Vagina (tissue), 2 donors: ENCODE measurements around the gene TBX10. TPM values are rescaled to one million over a fixed set of nuclear protein-coding genes. Genes with fewer than 3 reads are reported as not detected.
"Not testable (repeated sequence)": the region's sequence is repeated elsewhere in the genome, so short reads cannot be mapped to it uniquely, and the experiment has no call there.

ENCODE experiments used
- DNase-seq, 2 donors: peaks; one replicate each; pipeline ENCODE4 v3.0.0-alpha.2; 2017; ENCODE audit errors: extremely low spot score in 2 of 2
- H3K27ac ChIP-seq: fragments of 200-600 bp; sonication (generic); one replicate; pipeline ENCODE4 v1.5.1; 2019
- H3K27me3 ChIP-seq: fragments of 200-600 bp; sonication (generic); one replicate; pipeline ENCODE4 v1.5.1; 2019
- H3K36me3 ChIP-seq, 2 donors: fragments of 200-600 bp; sonication (generic); one replicate each; pipeline ENCODE4 v1.5.1; 2017 to 2019
- H3K4me1 ChIP-seq: fragments of 200-600 bp; sonication (generic); one replicate; pipeline ENCODE4 v1.5.1; 2019
- H3K4me3 ChIP-seq, 2 donors: fragments of 200-600 bp; sonication (generic); 1 replicate in 1 of 2; 2 replicates in 1 of 2; pipeline ENCODE4 v1.5.1; 2016 to 2019
- H3K9me3 ChIP-seq: fragments of 200-600 bp; sonication (generic); one replicate; pipeline ENCODE4 v1.5.1; 2019
- CTCF ChIP-seq, 3 experiments: fragments of 450-650 bp in 2 of 3; fragments of 200-600 bp in 1 of 3; sonication (generic) in 1 of 3; IDR thresholded peaks; one replicate each; pipeline ENCODE4 v1.5.1; 2017 to 2019; ENCODE audit warnings: antibody characterized with exemption in 3 of 3, mild to moderate bottlenecking in 2 of 3, moderate library complexity in 2 of 3
- POLR2A ChIP-seq, 2 donors: fragments of 450-650 bp; IDR thresholded peaks; one replicate each; pipeline ENCODE4 v1.6.1; 2017; ENCODE audit warnings: antibody characterized with exemption in 2 of 2, mild to moderate bottlenecking in 2 of 2, moderate library complexity in 2 of 2
- POLR2AphosphoS5 ChIP-seq, 2 donors: sonication (generic); formaldehyde crosslinking; IDR thresholded peaks; one replicate each; pipeline ENCODE4 v1.9.0; 2017; ENCODE audit warnings: antibody characterized with exemption in 2 of 2, mild to moderate bottlenecking in 2 of 2, low read depth in 1 of 2; ENCODE audit not compliant: insufficient read depth in 1 of 2
- intact Hi-C: fragments of 100-400 bp; cut with DNase I; formaldehyde crosslinking; loops from one replicate; pipeline ENCODE4 v1.15.1; 2023
- total RNA-seq: library from RNA; depleted of rRNA; stranded (reverse); fragments of >200 nt; gene quantifications from one replicate; pipeline ENCODE4 v1.2.3, GENCODE V29; 2016

Gene TBX10
- total RNA-seq, 1 donor from 2014 or later: not detected

GRCh38 chr11:67664213-67664585 lies 24.6 kb upstream of the TBX10 start:
- H3K36me3 ChIP-seq: no peaks in the 10 kb centered on the region
- intact Hi-C loops: no loop called here
- no peak overlapping the region for H3K4me3 ChIP-seq
- no peaks in the 10 kb centered on the region for H3K27me3 ChIP-seq
- TF ChIP-seq CTCF (IDR thresholded peaks at IDR 0.05): no peak
- TF ChIP-seq POLR2AphosphoS5 (IDR thresholded peaks at IDR 0.05; ENCODE audit: insufficient read depth in 1 of 2, low read depth in 1 of 2): no peak
- TF ChIP-seq POLR2A (IDR thresholded peaks at IDR 0.05): no peak
- no peak for DNase-seq
- no peaks in the 10 kb centered on the region for H3K4me1 ChIP-seq
- H3K27ac ChIP-seq: no peak overlapping the region
- H3K9me3 ChIP-seq: no peaks in the 10 kb centered on the region

GRCh38 chr11:67663532-67664212 lies 24.1 kb upstream of the TBX10 start:
- H3K4me3 ChIP-seq: no peak overlapping the region
- TF ChIP-seq POLR2A (IDR thresholded peaks at IDR 0.05) (no peak), POLR2AphosphoS5 (IDR thresholded peaks at IDR 0.05; ENCODE audit: insufficient read depth in 1 of 2, low read depth in 1 of 2) (no peak)
- no peak for DNase-seq
- H3K36me3 ChIP-seq: no peaks in the 10 kb centered on the region
- H3K27ac ChIP-seq: no peak overlapping the region
- no peaks in the 10 kb centered on the region for H3K9me3 ChIP-seq
- H3K27me3 ChIP-seq: no peaks in the 10 kb centered on the region
- H3K4me1 ChIP-seq: no peaks in the 10 kb centered on the region
- intact Hi-C loops: no loop called here

- no peaks in the 10 kb centered on the region for H3K36me3 ChIP-seq
- no peak overlapping the region for H3K4me3 ChIP-seq
- no peaks in the 10 kb centered on the region for H3K4me1 ChIP-seq
- TF ChIP-seq POLR2AphosphoS5 (IDR thresholded peaks at IDR 0.05; ENCODE audit: insufficient read depth in 1 of 2, low read depth in 1 of 2) (no peak), POLR2A (IDR thresholded peaks at IDR 0.05) (no peak)
- intact Hi-C loops: no loop called here
- DNase-seq: no peak
- H3K27ac ChIP-seq: no peak overlapping the region
- H3K9me3 ChIP-seq: no peaks in the 10 kb centered on the region
- no peaks in the 10 kb centered on the region for H3K27me3 ChIP-seq
Observed at GRCh38 chr11:67662835-67663531, 23.4 kb upstream of the TBX10 start.

- no peaks in the 10 kb centered on the region for H3K27me3 ChIP-seq
- H3K4me1 ChIP-seq: peaks cover 5% of the 10 kb centered on the region
- DNase-seq: no peak
- H3K27ac ChIP-seq: no peak overlapping the region
- H3K9me3 ChIP-seq: no peaks in the 10 kb centered on the region
- TF ChIP-seq POLR2AphosphoS5 (IDR thresholded peaks at IDR 0.05; ENCODE audit: insufficient read depth in 1 of 2, low read depth in 1 of 2) (no peak), CTCF (IDR thresholded peaks at IDR 0.05) (no peak), POLR2A (IDR thresholded peaks at IDR 0.05) (no peak)
- no peaks in the 10 kb centered on the region for H3K36me3 ChIP-seq
- no peak overlapping the region for H3K4me3 ChIP-seq
- intact Hi-C loops: no loop called here
Observed at GRCh38 chr11:67662142-67662834, 22.7 kb upstream of the TBX10 start.

GRCh38 chr11:67660752-67661151 lies 21.2 kb upstream of the TBX10 start:
- H3K27ac ChIP-seq, intact Hi-C loops: not testable (repeated sequence)

GRCh38 chr11:67659651-67660165 lies 20.1 kb upstream of the TBX10 start:
- H3K4me1 ChIP-seq, intact Hi-C loops: not testable (repeated sequence)

More at GRCh38 chr11:67660752-67661151, 21.2 kb upstream of the TBX10 start:
- not testable (repeated sequence) for DNase-seq, H3K27me3 ChIP-seq, H3K36me3 ChIP-seq, H3K4me1 ChIP-seq, H3K4me3 ChIP-seq, H3K9me3 ChIP-seq

More at GRCh38 chr11:67659651-67660165, 20.1 kb upstream of the TBX10 start:
- DNase-seq, H3K27ac ChIP-seq, H3K27me3 ChIP-seq, H3K4me3 ChIP-seq, H3K9me3 ChIP-seq, H3K36me3 ChIP-seq: not testable (repeated sequence)
